OCI-M2 (cell line): ENCODE results near the gene ERCC6L2.

Source experiments
- DNase-seq: peaks from one replicate; lab custom pipeline; 2025; ENCODE audit not compliant: unreplicated experiment; lab: John Stamatoyannopoulos, UW

The ERCC6L2 gene

GRCh38 chr9:95977371-95977770 lies 101.9 kb downstream of the ERCC6L2 start:
- DNase-seq, result no peak

GRCh38 chr9:95978106-95978505 lies 102.6 kb downstream of the ERCC6L2 start:
- DNase-seq, result no peak

GRCh38 chr9:95979446-95979845 lies 104.0 kb downstream of the ERCC6L2 start:
- no peak for DNase-seq

GRCh38 chr9:95980262-95981125 lies 105.0 kb downstream of the ERCC6L2 start:
- no peak for DNase-seq

- DNase-seq, result no peak
Observed at GRCh38 chr9:95981761-95982390, 106.4 kb downstream of the ERCC6L2 start.

GRCh38 chr9:95985440-95986055 lies 110.1 kb downstream of the ERCC6L2 start:
- DNase-seq, result no peak

GRCh38 chr9:95989297-95989696 lies 113.8 kb downstream of the ERCC6L2 start:
- no peak for DNase-seq

- no peak for DNase-seq
Observed at GRCh38 chr9:95991326-95991725, 115.8 kb downstream of the ERCC6L2 start.

- no peak for DNase-seq
Observed at GRCh38 chr9:95992536-95992935, 117.0 kb downstream of the ERCC6L2 start.

- no peak for DNase-seq
Observed at GRCh38 chr9:95993337-95993736, 117.8 kb downstream of the ERCC6L2 start.

- DNase-seq, result no peak
Observed at GRCh38 chr9:95999390-95999789, 123.9 kb downstream of the ERCC6L2 start.

GRCh38 chr9:96004379-96004778 lies 128.9 kb downstream of the ERCC6L2 start:
- DNase-seq, result no peak

- DNase-seq, result no peak
Observed at GRCh38 chr9:96006296-96006879, 130.9 kb downstream of the ERCC6L2 start.

GRCh38 chr9:96006961-96007360 lies 131.5 kb downstream of the ERCC6L2 start:
- DNase-seq, result no peak

GRCh38 chr9:96008502-96009222 lies 133.2 kb downstream of the ERCC6L2 start:
- DNase-seq, result no peak

GRCh38 chr9:96009223-96009602 lies 133.7 kb downstream of the ERCC6L2 start:
- DNase-seq, result no peak

GRCh38 chr9:96009690-96010472 lies 134.4 kb downstream of the ERCC6L2 start:
- DNase-seq, result no peak

- DNase-seq, result no peak
Observed at GRCh38 chr9:96014078-96014477, 138.6 kb downstream of the ERCC6L2 start.

- no peak for DNase-seq
Observed at GRCh38 chr9:96015876-96016686, 140.6 kb downstream of the ERCC6L2 start.
